ENCODE results near the gene KCNMB1.

The KCNMB1 gene

GRCh38 chr5:170338933-170339779 is 50.0 kb downstream of the KCNMB1 start:
- FAIRE-seq, result no peak

GRCh38 chr5:170338291-170338690 is 50.9 kb downstream of the KCNMB1 start:
- FAIRE-seq, result no peak

GRCh38 chr5:170337045-170337733 is 52.0 kb downstream of the KCNMB1 start:
- FAIRE-seq, result no peak

GRCh38 chr5:170336065-170336464 is 53.1 kb downstream of the KCNMB1 start:
- no peak for FAIRE-seq

- FAIRE-seq, result no peak
Measured at GRCh38 chr5:170334626-170335025, 54.5 kb downstream of the KCNMB1 start.

- FAIRE-seq, result no peak
Measured at GRCh38 chr5:170333161-170333910, 55.8 kb downstream of the KCNMB1 start.

GRCh38 chr5:170332058-170332457 is 57.1 kb downstream of the KCNMB1 start:
- FAIRE-seq, result no peak

GRCh38 chr5:170330568-170331054 is 58.6 kb downstream of the KCNMB1 start:
- no peak for FAIRE-seq

- no peak for FAIRE-seq
Measured at GRCh38 chr5:170329524-170329923, 59.6 kb downstream of the KCNMB1 start.

GRCh38 chr5:170327829-170328228 is 61.3 kb downstream of the KCNMB1 start:
- no peak for FAIRE-seq

- FAIRE-seq, result no peak
Measured at GRCh38 chr5:170327168-170327567, 62.0 kb downstream of the KCNMB1 start.
